Endothelial cell (in vitro differentiated cells): ENCODE measurements around the gene BZW2. TPM values are rescaled to one million over a fixed set of nuclear protein-coding genes. Genes with fewer than 3 reads are reported as not detected.

Source experiments
- DNase-seq: peaks from one replicate; pipeline ENCODE4 v3.0.0; 2021; ENCODE audit warnings: low spot score
- H3K27ac Mint-ChIP-seq: one replicate; pipeline ENCODE4 v1.8.0; 2021; ENCODE audit warnings: mixed read lengths, inconsistent platforms; ENCODE audit not compliant: unreplicated experiment
- H3K27me3 Mint-ChIP-seq: one replicate; pipeline ENCODE4 v1.8.0; 2021; ENCODE audit warnings: mild to moderate bottlenecking, moderate library complexity, mixed read lengths, inconsistent platforms; ENCODE audit not compliant: unreplicated experiment
- H3K36me3 Mint-ChIP-seq: one replicate; pipeline ENCODE4 v1.8.0; 2021; ENCODE audit warnings: mild to moderate bottlenecking, low read depth, mixed read lengths, inconsistent platforms; ENCODE audit not compliant: unreplicated experiment
- H3K4me1 Mint-ChIP-seq: one replicate; pipeline ENCODE4 v1.8.0; 2021; ENCODE audit warnings: mild to moderate bottlenecking, mixed read lengths, inconsistent platforms; ENCODE audit not compliant: unreplicated experiment
- H3K4me3 Mint-ChIP-seq: one replicate; pipeline ENCODE4 v1.8.0; 2021; ENCODE audit warnings: mild to moderate bottlenecking, mixed read lengths, inconsistent platforms; ENCODE audit not compliant: unreplicated experiment
- H3K9me3 Mint-ChIP-seq: one replicate; pipeline ENCODE4 v1.8.0; 2021; ENCODE audit warnings: mixed read lengths, inconsistent platforms; ENCODE audit not compliant: unreplicated experiment
- total RNA-seq: library from RNA; stranded (reverse); fragmentation: NEBNext Ultra II Directional; extraction: Animal tissue kit (Norgen Biotek cat#: 25700); gene quantifications from one replicate; pipeline ENCODE4 v1.2.1, GENCODE V29; 2021; ENCODE audit not compliant: unreplicated experiment
- TF ChIP-seq, protein P1 (sequence below): fragments of 200-600 bp; sonication (generic); IDR thresholded peaks from one replicate; pipeline ENCODE4 v1.5.0; 2021; ENCODE audit warnings: antibody characterized with exemption; ENCODE audit not compliant: unreplicated experiment

Gene BZW2
- total RNA-seq, 1 donor from 2014 or later, result 141 TPM

DNA sequence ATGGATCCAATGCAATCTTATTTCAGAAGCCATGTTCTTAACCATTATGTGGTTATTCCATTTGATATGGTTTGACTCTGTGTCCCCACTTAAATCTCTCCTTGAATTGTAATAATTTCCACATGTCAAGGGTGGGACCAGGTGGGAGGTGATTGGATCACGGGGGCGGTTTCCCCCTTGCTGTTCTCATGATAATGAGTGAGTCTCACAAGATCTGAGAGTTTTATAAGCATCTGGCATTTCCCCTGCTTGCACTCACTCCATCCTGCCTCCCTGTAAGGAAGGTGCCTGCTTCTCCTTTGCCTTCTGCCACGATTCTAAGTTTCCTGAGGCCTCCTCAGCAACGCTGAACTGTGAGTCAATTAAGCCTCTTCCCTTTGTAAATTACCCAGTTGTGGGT, 75.6 kb downstream of the BZW2 start:
- no peak overlapping the region for H3K27ac Mint-ChIP-seq
- H3K9me3 Mint-ChIP-seq, result no peaks in the 10 kb centered on the region
- H3K27me3 Mint-ChIP-seq, result no peaks in the 10 kb centered on the region
- H3K36me3 Mint-ChIP-seq, result no peaks in the 10 kb centered on the region
- TF ChIP-seq, protein P1, sequence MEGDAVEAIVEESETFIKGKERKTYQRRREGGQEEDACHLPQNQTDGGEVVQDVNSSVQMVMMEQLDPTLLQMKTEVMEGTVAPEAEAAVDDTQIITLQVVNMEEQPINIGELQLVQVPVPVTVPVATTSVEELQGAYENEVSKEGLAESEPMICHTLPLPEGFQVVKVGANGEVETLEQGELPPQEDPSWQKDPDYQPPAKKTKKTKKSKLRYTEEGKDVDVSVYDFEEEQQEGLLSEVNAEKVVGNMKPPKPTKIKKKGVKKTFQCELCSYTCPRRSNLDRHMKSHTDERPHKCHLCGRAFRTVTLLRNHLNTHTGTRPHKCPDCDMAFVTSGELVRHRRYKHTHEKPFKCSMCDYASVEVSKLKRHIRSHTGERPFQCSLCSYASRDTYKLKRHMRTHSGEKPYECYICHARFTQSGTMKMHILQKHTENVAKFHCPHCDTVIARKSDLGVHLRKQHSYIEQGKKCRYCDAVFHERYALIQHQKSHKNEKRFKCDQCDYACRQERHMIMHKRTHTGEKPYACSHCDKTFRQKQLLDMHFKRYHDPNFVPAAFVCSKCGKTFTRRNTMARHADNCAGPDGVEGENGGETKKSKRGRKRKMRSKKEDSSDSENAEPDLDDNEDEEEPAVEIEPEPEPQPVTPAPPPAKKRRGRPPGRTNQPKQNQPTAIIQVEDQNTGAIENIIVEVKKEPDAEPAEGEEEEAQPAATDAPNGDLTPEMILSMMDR, result no peak
- peaks cover 6% of the 10 kb centered on the region for H3K4me1 Mint-ChIP-seq
- no peak for DNase-seq
- H3K4me3 Mint-ChIP-seq, result no peak overlapping the region

DNA sequence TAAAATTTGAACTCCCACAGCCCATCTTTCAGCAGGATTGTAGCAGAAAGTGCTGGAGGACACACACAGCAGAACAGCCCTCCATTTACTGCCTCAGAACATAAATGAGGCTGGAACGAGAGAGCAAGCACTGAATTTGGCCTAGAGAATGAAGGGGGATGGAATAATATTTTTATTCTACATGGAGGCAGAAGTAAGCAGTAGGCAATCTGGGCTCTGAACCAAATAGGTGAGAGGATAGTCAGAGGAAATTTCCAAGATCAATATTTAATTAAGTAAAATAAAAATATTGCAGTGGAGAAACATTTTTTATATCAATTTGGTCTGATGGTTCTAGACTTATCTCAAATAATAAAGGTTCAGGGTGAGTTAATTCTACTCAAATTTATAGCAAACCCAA, 78.4 kb downstream of the BZW2 start:
- Mint-ChIP-seq H3K4me1 (peaks cover 6% of the 10 kb centered on the region), H3K36me3 (no peaks in the 10 kb centered on the region), H3K9me3 (no peaks in the 10 kb centered on the region), H3K4me3 (no peak overlapping the region), H3K27ac (no peak overlapping the region), H3K27me3 (no peaks in the 10 kb centered on the region)
- TF ChIP-seq, protein P1, result no peak
- DNase-seq, result no peak

DNA sequence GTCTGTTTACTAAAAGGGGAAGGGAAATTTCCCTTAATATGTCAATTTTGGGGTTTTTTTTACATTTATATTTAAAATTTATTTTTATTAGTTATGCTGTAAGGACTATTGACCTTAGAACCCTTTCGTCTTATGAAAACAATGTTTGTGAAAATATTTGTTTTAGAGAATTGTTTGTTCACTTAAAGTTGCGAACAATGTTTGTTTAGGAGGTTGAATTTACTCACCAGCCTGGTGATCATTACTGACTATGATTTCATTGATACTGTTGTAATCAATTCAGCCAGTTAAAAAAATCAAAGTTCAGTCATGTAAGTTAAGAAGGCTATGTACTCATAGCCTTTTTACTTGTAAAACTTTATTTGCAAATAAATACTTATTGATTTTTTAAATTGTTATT, 80.2 kb downstream of the BZW2 start:
- Mint-ChIP-seq H3K27ac (no peak overlapping the region), H3K36me3 (no peaks in the 10 kb centered on the region), H3K27me3 (no peaks in the 10 kb centered on the region), H3K4me1 (no peaks in the 10 kb centered on the region), H3K9me3 (no peaks in the 10 kb centered on the region), H3K4me3 (no peak overlapping the region)
- DNase-seq, result no peak
- TF ChIP-seq, protein P1, result no peak

DNA sequence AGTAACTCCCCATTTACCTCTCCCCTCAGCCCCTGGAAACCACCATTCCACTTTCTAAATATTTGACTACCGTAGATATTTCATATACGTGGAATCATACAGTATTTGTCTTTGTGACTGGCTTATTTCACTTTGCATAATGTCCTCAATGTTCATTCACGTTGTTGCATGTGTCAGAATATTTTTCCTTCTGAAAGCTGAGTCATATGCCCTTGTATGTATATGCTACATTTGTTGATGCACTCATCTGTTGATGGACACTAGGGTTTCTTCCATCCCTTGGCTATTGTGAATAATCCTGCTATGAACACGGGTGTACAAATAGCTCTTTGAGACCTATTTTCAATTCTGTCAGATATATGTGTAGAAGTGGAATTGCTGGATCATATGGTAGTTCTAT, 81.8 kb downstream of the BZW2 start:
- peaks cover 3% of the 10 kb centered on the region for H3K27me3 Mint-ChIP-seq
- peaks cover 2% of the 10 kb centered on the region for H3K4me1 Mint-ChIP-seq
- no peak overlapping the region for H3K27ac Mint-ChIP-seq
- no peak overlapping the region for H3K4me3 Mint-ChIP-seq
- TF ChIP-seq, protein P1, result no peak
- H3K36me3 Mint-ChIP-seq, result no peaks in the 10 kb centered on the region
- DNase-seq, result no peak
- no peaks in the 10 kb centered on the region for H3K9me3 Mint-ChIP-seq

DNA sequence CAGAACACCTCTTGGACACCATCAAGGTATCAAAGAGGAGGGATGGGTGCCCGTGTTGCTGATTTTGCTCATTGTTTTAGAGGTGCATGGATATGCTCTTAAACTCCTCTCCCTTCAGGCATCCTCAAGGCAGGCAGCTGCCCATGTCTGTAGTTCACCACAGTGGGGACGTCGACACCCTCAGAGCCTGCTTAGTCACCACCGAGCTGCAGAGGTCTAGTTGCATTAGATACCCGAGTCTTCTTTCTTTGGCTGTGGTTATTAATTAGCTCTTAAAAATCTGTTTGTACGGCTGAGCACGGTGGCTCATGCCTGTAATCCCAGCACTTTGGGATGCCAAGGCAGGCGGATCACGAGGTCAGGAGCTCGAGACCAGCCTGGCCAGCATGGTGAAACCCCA, 82.8 kb downstream of the BZW2 start:
- Mint-ChIP-seq H3K27me3 (peaks cover 3% of the 10 kb centered on the region), H3K9me3 (no peaks in the 10 kb centered on the region), H3K4me1 (peaks cover 2% of the 10 kb centered on the region), H3K27ac (no peak overlapping the region), H3K4me3 (no peak overlapping the region), H3K36me3 (no peaks in the 10 kb centered on the region)
- TF ChIP-seq, protein P1, result no peak
- DNase-seq, result no peak
